ENCODE data around the gene PTPRA.
"Not testable (repeated sequence)": the region's sequence is repeated elsewhere in the genome, so short reads cannot be mapped to it uniquely, and the experiment has no call there.

PTPRA gene

GRCh38 chr20:2873010-2873746 lies at the start of gene PTPRA:
Gene PTPRA, plus strand, starts transcription at chr20:2873481. Its CDS starts 90,797 bp downstream, at chr20:2964278.
- Mint-ChIP-seq H3K36me3 (ENCODE audit: insufficient read depth) (peaks cover 11% of the 10 kb centered on the region), H3K4me3 (peak within 1 kb of the TSS; percentile 90), H3K27ac (ENCODE audit: low read depth) (peak within 1 kb of the TSS; percentile 76), H3K27me3 (no peaks in the 10 kb centered on the region), H3K9me3 (no peaks in the 10 kb centered on the region), H3K4me1 (peaks cover 48% of the 10 kb centered on the region)
- ATAC-seq (replicated peaks; ENCODE audit: extremely low read depth, poor library complexity, severe bottlenecking), result peak; percentile 93
- DNase-seq (ENCODE audit: low spot score in 2 of 2), result peak; percentile 81 to 86

- Mint-ChIP-seq H3K27ac (ENCODE audit: low read depth) (no peak overlapping the region), H3K36me3 (ENCODE audit: insufficient read depth) (no peaks in the 10 kb centered on the region), H3K4me1 (peaks cover 21% of the 10 kb centered on the region), H3K4me3 (peak overlapping the region; percentile 47), H3K27me3 (peaks cover 36% of the 10 kb centered on the region), H3K9me3 (no peaks in the 10 kb centered on the region)
- DNase-seq (ENCODE audit: low spot score in 2 of 2) (no peak), ATAC-seq (replicated peaks; ENCODE audit: extremely low read depth, poor library complexity, severe bottlenecking) (no peak)
Observed at GRCh38 chr20:2825761-2826160, 47.5 kb upstream of the PTPRA start.

GRCh38 chr20:2826655-2827054 lies 46.6 kb upstream of the PTPRA start:
- Mint-ChIP-seq H3K27ac (ENCODE audit: low read depth) (no peak overlapping the region), H3K4me1 (peaks cover 18% of the 10 kb centered on the region), H3K27me3 (peaks cover 36% of the 10 kb centered on the region), H3K4me3 (no peak overlapping the region), H3K9me3 (no peaks in the 10 kb centered on the region), H3K36me3 (ENCODE audit: insufficient read depth) (no peaks in the 10 kb centered on the region)
- DNase-seq (ENCODE audit: low spot score in 2 of 2), result no peak
- no peak for ATAC-seq (replicated peaks; ENCODE audit: extremely low read depth, poor library complexity, severe bottlenecking)

- Mint-ChIP-seq H3K36me3 (ENCODE audit: insufficient read depth) (peaks cover 3% of the 10 kb centered on the region), H3K4me3 (no peak overlapping the region), H3K4me1 (peaks cover 12% of the 10 kb centered on the region), H3K27me3 (peaks cover 36% of the 10 kb centered on the region), H3K9me3 (no peaks in the 10 kb centered on the region), H3K27ac (ENCODE audit: low read depth) (no peak overlapping the region)
- DNase-seq (ENCODE audit: low spot score in 2 of 2), result no peak
- ATAC-seq (replicated peaks; ENCODE audit: extremely low read depth, poor library complexity, severe bottlenecking), result no peak
Observed at GRCh38 chr20:2829376-2829775, 43.9 kb upstream of the PTPRA start.

GRCh38 chr20:2831206-2831605 lies 42.1 kb upstream of the PTPRA start:
- H3K9me3 Mint-ChIP-seq; ATAC-seq (replicated peaks; ENCODE audit: extremely low read depth, poor library complexity, severe bottlenecking); H3K27ac Mint-ChIP-seq (ENCODE audit: low read depth); H3K36me3 Mint-ChIP-seq (ENCODE audit: insufficient read depth); H3K4me1 Mint-ChIP-seq; DNase-seq (ENCODE audit: low spot score in 2 of 2); H3K4me3 Mint-ChIP-seq: not testable (repeated sequence)
- peaks cover 29% of the 10 kb centered on the region for H3K27me3 Mint-ChIP-seq

- H3K4me1 Mint-ChIP-seq, result peaks cover 5% of the 10 kb centered on the region
- ATAC-seq (replicated peaks; ENCODE audit: extremely low read depth, poor library complexity, severe bottlenecking), result no peak
Observed at GRCh38 chr20:2833761-2834160, 39.5 kb upstream of the PTPRA start.

GRCh38 chr20:2834401-2835110 lies 38.7 kb upstream of the PTPRA start:
- DNase-seq (ENCODE audit: low spot score in 2 of 2) (no peak), ATAC-seq (replicated peaks; ENCODE audit: extremely low read depth, poor library complexity, severe bottlenecking) (no peak)
- Mint-ChIP-seq H3K4me3 (no peak overlapping the region), H3K9me3 (no peaks in the 10 kb centered on the region), H3K36me3 (ENCODE audit: insufficient read depth) (peaks cover 9% of the 10 kb centered on the region), H3K4me1 (peaks cover 11% of the 10 kb centered on the region), H3K27me3 (no peaks in the 10 kb centered on the region), H3K27ac (ENCODE audit: low read depth) (no peak overlapping the region)

More at GRCh38 chr20:2833761-2834160, 39.5 kb upstream of the PTPRA start:
- H3K27me3 Mint-ChIP-seq, result peaks cover 6% of the 10 kb centered on the region
- H3K4me3 Mint-ChIP-seq, result no peak overlapping the region
- peaks cover 6% of the 10 kb centered on the region for H3K36me3 Mint-ChIP-seq (ENCODE audit: insufficient read depth)
- no peak overlapping the region for H3K27ac Mint-ChIP-seq (ENCODE audit: low read depth)
- DNase-seq (ENCODE audit: low spot score in 2 of 2), result no peak
- H3K9me3 Mint-ChIP-seq, result no peaks in the 10 kb centered on the region

GRCh38 chr20:2835331-2835796 lies 37.9 kb upstream of the PTPRA start:
- no peak overlapping the region for H3K27ac Mint-ChIP-seq (ENCODE audit: low read depth)
- no peak for ATAC-seq (replicated peaks; ENCODE audit: extremely low read depth, poor library complexity, severe bottlenecking)

GRCh38 chr20:2836035-2836434 lies 37.2 kb upstream of the PTPRA start:
- ATAC-seq (replicated peaks; ENCODE audit: extremely low read depth, poor library complexity, severe bottlenecking), result no peak
- H3K27ac Mint-ChIP-seq (ENCODE audit: low read depth), result no peak overlapping the region
- H3K27me3 Mint-ChIP-seq, result no peaks in the 10 kb centered on the region
- H3K4me1 Mint-ChIP-seq, result peaks cover 13% of the 10 kb centered on the region
- DNase-seq (ENCODE audit: low spot score in 2 of 2), result no peak
- peaks cover 12% of the 10 kb centered on the region for H3K36me3 Mint-ChIP-seq (ENCODE audit: insufficient read depth)
- no peak overlapping the region for H3K4me3 Mint-ChIP-seq
- no peaks in the 10 kb centered on the region for H3K9me3 Mint-ChIP-seq

More at GRCh38 chr20:2835331-2835796, 37.9 kb upstream of the PTPRA start:
- peaks cover 11% of the 10 kb centered on the region for H3K36me3 Mint-ChIP-seq (ENCODE audit: insufficient read depth)
- no peaks in the 10 kb centered on the region for H3K27me3 Mint-ChIP-seq
- no peak for DNase-seq (ENCODE audit: low spot score in 2 of 2)
- H3K9me3 Mint-ChIP-seq, result no peaks in the 10 kb centered on the region
- H3K4me3 Mint-ChIP-seq, result no peak overlapping the region
- H3K4me1 Mint-ChIP-seq, result peaks cover 13% of the 10 kb centered on the region

- H3K36me3 Mint-ChIP-seq (ENCODE audit: insufficient read depth), result peaks cover 15% of the 10 kb centered on the region
- peaks cover 18% of the 10 kb centered on the region for H3K4me1 Mint-ChIP-seq
- H3K27me3 Mint-ChIP-seq, result no peaks in the 10 kb centered on the region
- H3K9me3 Mint-ChIP-seq, result no peaks in the 10 kb centered on the region
- DNase-seq (ENCODE audit: low spot score in 2 of 2) (no peak), ATAC-seq (replicated peaks; ENCODE audit: extremely low read depth, poor library complexity, severe bottlenecking) (no peak)
- H3K4me3 Mint-ChIP-seq, result no peak overlapping the region
- peak overlapping the region; percentile 60 for H3K27ac Mint-ChIP-seq (ENCODE audit: low read depth)
Observed at GRCh38 chr20:2837221-2837960, 35.9 kb upstream of the PTPRA start.

GRCh38 chr20:2838170-2838797 lies 35.0 kb upstream of the PTPRA start:
- Mint-ChIP-seq H3K4me3 (no peak overlapping the region), H3K36me3 (ENCODE audit: insufficient read depth) (peaks cover 15% of the 10 kb centered on the region), H3K4me1 (peaks cover 18% of the 10 kb centered on the region), H3K27me3 (no peaks in the 10 kb centered on the region), H3K27ac (ENCODE audit: low read depth) (no peak overlapping the region), H3K9me3 (no peaks in the 10 kb centered on the region)
- ATAC-seq (replicated peaks; ENCODE audit: extremely low read depth, poor library complexity, severe bottlenecking) (no peak), DNase-seq (ENCODE audit: low spot score in 2 of 2) (no peak)
